Fibroblast of skin of left quadriceps (primary cell): ENCODE measurements around the gene LMX1B.
A peak's percentile ranks its signal among the peaks of the same experiment; 100 is the strongest.
"Not testable (repeated sequence)": the region's sequence is repeated elsewhere in the genome, so short reads cannot be mapped to it uniquely, and the experiment has no call there.

Experiments
- DNase-seq, 2 experiments: peaks; one replicate each; pipeline ENCODE4 v3.0.0-alpha.2; 2013; ENCODE audit warnings: low read depth in 2 of 2

LMX1B gene

GRCh38 chr9:126695701-126696400 lies 82.1 kb downstream of the LMX1B start:
- no peak for DNase-seq

GRCh38 chr9:126696401-126697145 lies 82.8 kb downstream of the LMX1B start:
- no peak for DNase-seq

DNA sequence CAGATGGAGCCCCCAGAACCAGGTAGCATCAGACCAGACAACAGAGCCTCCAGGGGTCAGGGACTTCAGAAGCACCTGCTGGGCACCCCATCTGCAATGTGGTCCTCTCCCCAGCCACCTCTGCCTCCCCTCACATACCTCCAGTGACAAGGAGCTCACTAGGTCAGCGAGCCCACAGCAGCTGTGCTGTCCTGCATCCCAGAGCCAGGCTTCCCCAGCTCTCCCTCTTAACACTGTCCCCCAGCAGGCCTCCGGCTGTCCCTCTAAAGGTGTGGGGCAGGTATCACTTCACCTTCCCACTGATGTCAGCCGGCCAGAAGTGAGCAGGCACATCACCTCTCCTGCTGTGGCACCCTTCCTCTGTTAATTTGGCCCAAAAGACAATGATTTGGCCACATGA lies 83.6 kb downstream of the LMX1B start:
- DNase-seq = no peak

GRCh38 chr9:126698251-126698650 lies 84.5 kb downstream of the LMX1B start:
- DNase-seq = no peak

GRCh38 chr9:126698756-126699155 lies 85.0 kb downstream of the LMX1B start:
- DNase-seq = no peak

DNA sequence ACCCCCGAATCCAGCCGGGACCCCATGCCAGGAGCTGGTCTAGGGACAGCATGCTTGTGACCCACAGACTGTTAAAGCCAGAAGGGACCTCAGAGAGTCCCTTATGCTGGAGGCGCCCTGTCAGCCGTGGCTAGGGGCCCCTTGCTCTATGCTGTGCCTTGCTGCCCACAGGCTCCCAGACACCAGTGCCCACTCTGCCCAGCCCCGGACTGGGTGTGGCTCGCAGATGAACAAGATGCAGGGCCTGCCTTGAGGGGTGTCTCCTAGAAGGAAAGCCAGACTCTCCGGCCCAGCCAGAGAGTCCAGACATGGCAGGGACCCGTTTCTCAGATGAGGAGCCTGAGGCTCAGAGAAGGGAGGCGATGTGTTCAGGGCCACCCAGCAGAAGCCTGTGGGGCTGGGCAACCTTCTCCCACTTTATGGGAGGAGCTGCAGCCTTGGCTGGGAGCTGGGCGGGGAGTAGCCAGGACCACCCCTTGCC lies 85.7 kb downstream of the LMX1B start:
- DNase-seq = no peak

GRCh38 chr9:126700296-126700695 lies 86.6 kb downstream of the LMX1B start:
- no peak for DNase-seq

DNA sequence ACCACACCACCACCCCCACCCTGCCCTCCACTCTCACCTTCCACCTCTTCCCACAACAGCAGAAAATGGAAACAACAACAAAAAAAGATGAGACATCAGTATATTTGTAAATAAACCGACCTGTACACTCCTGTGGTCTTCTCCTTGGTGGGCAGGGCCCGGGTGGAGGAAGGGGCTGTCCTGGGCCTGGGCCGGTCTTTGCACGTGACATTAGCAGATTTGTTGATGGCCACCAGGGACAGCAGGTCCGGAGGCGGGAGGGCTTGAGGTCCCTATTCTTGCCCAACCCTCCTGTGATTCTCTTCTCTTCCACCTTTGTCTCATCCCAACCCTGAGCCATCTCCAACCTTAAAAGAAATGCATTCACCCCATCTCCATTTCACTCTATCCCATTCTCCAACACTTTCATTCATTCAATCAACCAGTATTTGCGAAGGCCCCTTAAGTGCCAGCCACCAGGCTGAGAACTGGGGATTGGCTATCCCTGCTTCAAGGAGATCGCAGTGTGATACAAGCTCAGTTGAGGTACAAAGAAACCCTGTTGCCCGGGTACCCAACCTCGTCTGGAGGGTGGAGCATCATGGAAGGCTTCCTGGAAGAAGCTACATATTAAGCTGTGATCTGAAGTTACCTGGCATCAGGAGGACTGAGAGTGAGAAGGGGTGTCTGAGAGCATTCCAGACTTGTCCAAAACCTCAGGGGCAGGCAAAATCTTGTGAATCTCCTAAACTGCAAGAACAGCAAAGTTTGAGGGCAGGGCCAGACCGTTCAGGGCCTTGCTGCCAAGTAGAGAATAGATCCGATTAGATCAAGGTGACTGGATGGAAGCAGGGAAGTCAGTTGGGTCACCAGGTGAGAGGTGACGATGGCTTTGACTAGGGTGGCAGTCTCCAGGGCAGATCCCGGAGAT lies 87.4 kb downstream of the LMX1B start:
- DNase-seq = no peak

DNA sequence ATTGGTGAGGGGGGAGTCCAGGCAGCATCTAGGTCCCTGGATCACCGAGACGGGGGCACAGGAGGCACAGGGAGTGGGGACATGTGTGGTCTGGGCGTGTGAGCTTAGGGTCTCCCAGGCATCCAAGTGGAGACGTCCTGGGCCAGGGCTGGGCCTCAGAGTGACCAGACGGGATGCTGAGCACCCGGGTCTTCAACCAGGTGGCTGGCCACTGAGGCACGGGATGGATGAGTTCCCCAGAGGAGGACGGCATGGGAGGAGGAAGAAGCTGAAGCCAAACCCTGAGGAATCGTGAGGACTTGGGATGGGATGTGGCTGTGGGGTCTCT lies 88.0 kb downstream of the LMX1B start:
- DNase-seq = no peak

DNA sequence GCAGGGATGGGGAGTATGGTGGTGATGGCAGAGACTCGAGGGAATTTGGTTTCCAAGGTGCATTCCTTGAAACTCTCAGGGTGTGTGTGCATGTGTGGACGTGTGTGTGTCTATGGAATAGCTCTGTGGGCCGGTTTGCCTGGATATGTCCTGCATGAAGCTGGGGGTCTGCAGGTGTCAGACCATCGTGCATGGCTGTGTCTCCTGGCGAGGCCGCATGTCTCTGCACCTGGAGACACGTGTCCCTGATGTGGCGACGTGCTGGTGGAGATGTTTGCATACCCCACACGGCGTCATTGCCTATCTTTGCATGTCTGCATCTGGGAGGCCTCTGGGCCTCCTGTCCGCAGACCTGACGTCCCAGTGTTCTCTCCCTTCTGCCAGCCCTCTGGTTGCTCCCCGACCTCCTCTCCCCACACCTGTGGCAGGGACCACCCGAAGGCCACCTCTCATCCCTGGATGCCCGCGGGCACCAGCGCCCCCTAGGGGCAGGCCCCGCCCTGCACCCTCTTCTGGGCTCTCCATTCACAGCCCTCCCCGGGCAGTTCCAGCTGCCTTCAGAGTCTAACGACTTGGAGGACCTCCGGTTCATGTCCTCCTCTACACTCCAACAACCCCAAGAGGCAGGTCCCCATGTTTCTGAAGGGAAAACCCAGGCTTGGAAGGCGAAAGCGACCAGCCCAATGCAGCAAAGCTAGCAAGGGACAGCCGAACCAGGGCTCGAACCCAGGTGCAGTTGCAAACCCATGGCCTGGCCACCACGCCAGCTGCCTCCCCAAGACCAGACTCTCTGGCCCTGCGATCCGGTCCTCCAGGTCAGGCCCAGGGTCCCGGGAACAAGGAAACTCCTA lies 88.6 kb downstream of the LMX1B start:
- DNase-seq = no peak

DNA sequence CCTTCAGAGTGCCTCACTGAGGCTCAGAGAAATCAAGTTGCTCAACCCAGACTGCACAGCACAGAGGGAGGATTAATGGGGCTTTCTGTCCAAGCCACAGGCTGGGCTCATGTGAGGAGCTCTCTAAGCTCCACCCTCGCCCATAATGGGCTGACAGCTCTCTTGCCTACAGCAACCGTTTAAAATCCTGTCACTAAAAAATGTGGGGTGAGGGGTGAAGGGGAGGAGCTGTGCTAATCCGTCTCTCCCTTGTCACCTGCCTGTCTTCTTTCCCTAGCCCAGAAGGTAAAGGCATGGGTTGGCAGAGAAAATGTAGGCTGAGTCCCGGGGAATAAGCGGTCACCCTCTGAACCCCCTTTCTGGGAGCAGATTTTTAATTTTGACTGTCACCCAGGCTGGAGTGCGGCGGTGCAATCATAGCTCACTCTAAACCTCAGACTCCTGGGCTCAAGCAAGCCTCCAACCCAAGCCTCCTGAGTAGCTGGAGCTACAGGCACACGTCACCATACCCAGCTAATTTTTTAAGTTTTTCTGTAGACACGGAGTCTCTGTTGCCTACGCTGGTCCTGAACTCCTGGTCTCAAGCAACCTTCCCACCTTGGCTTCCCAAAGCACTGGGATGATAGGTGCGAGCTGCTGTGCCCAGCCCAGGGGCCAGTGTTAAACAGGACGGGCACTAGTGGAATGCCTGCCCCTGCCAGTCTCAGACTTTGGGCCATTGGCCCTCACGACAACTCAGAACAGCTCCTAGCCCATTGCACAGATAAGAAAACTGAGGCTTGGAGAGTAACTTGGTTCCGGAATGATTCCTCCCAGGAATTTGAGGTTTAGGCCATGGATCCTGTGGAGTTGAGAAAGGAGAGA lies 89.5 kb downstream of the LMX1B start:
- no peak for DNase-seq

DNA sequence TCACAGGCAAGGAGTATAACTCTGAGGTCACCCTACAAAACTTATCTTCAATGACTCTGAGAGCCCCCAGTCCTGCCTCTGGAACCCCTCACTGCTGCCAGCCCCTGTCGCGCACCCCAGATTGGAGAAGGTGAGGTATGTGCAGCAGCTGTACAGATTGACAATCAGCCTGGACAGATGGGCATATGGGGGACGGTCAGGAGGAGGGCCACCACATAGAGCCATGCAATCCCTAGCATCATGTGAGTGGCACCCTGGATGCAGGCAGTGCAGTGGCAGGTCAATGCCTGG lies 90.1 kb downstream of the LMX1B start:
- DNase-seq = no peak

GRCh38 chr9:126704157-126704891 lies 90.6 kb downstream of the LMX1B start:
- DNase-seq = no peak

DNA sequence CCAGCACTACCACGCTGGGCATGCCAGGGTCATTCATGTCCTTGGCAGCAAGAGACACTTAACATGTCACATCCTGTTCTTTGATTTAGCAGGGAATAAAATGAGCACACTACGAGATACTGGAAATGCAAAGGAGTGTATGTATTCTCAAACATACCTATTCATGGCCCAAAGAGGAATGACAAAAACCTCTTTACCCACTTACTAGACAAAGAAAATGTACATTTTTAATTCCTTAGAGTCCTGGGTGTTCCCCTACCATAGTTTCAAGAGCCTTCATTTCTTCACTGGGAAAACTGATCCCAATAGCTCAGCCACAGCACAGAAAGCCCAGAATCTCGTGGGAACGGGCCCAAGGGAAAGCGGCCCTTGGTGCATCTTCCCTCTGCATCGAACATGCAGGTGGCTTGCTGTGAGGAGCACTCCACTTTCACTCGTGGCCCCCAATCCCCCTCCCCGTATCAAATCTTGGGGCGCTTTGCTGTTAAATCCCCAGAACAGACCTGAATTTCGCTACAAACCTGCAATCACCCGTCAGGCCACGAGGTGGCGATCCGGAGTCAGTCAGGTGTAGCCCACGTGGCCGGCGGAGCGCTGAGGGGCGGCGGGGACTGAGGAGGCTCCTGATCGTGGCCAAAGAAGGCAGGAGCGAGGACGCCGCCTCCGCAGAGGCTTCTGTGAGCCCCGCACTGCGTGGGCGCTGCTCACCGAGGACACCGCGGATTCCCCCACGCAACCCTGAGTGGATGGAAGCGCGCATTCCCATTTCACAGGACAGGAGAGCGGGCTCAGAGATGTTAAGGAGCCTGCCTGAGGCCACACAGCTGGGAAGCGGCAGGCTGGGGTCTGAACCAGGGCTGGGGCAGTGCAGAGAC lies 91.4 kb downstream of the LMX1B start:
- DNase-seq = peak; percentile 22 to 24

GRCh38 chr9:126705767-126706697 lies 92.3 kb downstream of the LMX1B start:
- no peak for DNase-seq

GRCh38 chr9:126706698-126707053 lies 92.9 kb downstream of the LMX1B start:
- no peak for DNase-seq

GRCh38 chr9:126707083-126707482 lies 93.4 kb downstream of the LMX1B start:
- no peak for DNase-seq

- DNase-seq = not testable (repeated sequence)
Measured at GRCh38 chr9:126707712-126708111, 94.0 kb downstream of the LMX1B start.
